HG03159 (cell line): ENCODE measurements around the gene ADAMTSL1.

Experiments used
- ATAC-seq: cut with Tn5 transposase; IDR thresholded peaks from one replicate; pipeline ENCODE4 v1.9.1; 2021; ENCODE audit warnings: mild to moderate bottlenecking, moderate library complexity; ENCODE audit not compliant: unreplicated experiment

ADAMTSL1 gene

GRCh38 chr9:18692268-18692667 lies 218.3 kb downstream of the ADAMTSL1 start:
- ATAC-seq: no peak

GRCh38 chr9:18692962-18693361 lies 219.0 kb downstream of the ADAMTSL1 start:
- no peak for ATAC-seq

GRCh38 chr9:18694959-18695668 lies 221.2 kb downstream of the ADAMTSL1 start:
- ATAC-seq: no peak

- ATAC-seq: no peak
Measured at GRCh38 chr9:18698992-18699391, 225.0 kb downstream of the ADAMTSL1 start.

GRCh38 chr9:18699764-18700163 lies 225.8 kb downstream of the ADAMTSL1 start:
- ATAC-seq: no peak

- no peak for ATAC-seq
Measured at GRCh38 chr9:18700714-18701113, 226.8 kb downstream of the ADAMTSL1 start.

- no peak for ATAC-seq
Measured at GRCh38 chr9:18703151-18703900, 229.4 kb downstream of the ADAMTSL1 start.

GRCh38 chr9:18703901-18704379 lies 230.0 kb downstream of the ADAMTSL1 start:
- ATAC-seq: no peak

- no peak for ATAC-seq
Measured at GRCh38 chr9:18705796-18706392, 231.9 kb downstream of the ADAMTSL1 start.

- ATAC-seq: no peak
Measured at GRCh38 chr9:18706648-18707047, 232.7 kb downstream of the ADAMTSL1 start.

GRCh38 chr9:18707061-18707461 lies 233.1 kb downstream of the ADAMTSL1 start:
- no peak for ATAC-seq

GRCh38 chr9:18707489-18708205 lies 233.7 kb downstream of the ADAMTSL1 start:
- ATAC-seq: no peak

GRCh38 chr9:18708429-18708828 lies 234.5 kb downstream of the ADAMTSL1 start:
- no peak for ATAC-seq

- no peak for ATAC-seq
Measured at GRCh38 chr9:18710065-18710464, 236.1 kb downstream of the ADAMTSL1 start.

- no peak for ATAC-seq
Measured at GRCh38 chr9:18717759-18718158, 243.8 kb downstream of the ADAMTSL1 start.

GRCh38 chr9:18718393-18718792 lies 244.4 kb downstream of the ADAMTSL1 start:
- no peak for ATAC-seq

GRCh38 chr9:18718932-18719331 lies 245.0 kb downstream of the ADAMTSL1 start:
- ATAC-seq: no peak

GRCh38 chr9:18720691-18721090 lies 246.7 kb downstream of the ADAMTSL1 start:
- ATAC-seq: no peak

- ATAC-seq: no peak
Measured at GRCh38 chr9:18721267-18721994, 247.5 kb downstream of the ADAMTSL1 start.

- ATAC-seq: no peak
Measured at GRCh38 chr9:18721995-18722310, 248.0 kb downstream of the ADAMTSL1 start.

GRCh38 chr9:18722882-18723281 lies 248.9 kb downstream of the ADAMTSL1 start:
- ATAC-seq: no peak
